Pericardium fibroblast (primary cell): ENCODE data around the gene USP26. TPM values are rescaled to one million over a fixed set of nuclear protein-coding genes. Genes with fewer than 3 reads are reported as not detected.

Experiments
- total RNA-seq: library from RNA; depleted of rRNA; stranded (reverse); fragments of >200 nt; gene quantifications from 2 replicates; pipeline ENCODE4 v1.2.3, GENCODE V29; 2015

The USP26 gene
- total RNA-seq: not detected in 2 replicates

DNA sequence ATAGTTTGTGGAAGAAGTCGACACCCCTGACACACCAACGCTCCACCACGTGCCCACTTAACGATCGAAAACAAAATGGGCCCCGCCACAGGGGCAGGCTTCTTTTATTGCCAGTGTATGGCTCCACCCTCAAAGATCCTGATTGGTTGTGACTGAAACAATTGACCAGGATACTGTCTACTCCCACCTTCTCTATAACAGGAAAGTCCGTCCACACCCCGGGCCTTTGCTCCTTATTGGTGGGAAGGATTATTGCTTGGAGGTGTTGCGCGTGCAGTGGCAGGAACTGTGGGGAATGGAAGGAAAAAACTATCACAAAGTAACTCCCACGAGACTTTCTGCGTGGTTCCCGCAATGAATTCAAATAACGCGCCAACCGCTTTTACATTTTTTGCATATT lies at the start of gene USP26:
Gene USP26, minus strand, starts transcription at position 79 of the 400 bp plus-strand sequence. CDS start 68,889 bp downstream, outside the sequence.

Other genes starting within 250 kb of the USP26 start
- 0.09 TPM in 1 of 2 replicates, not detected in the other for gene HS6ST2, start 138.5 kb downstream of the USP26 start, total RNA-seq
- gene TFDP3, start 121.2 kb upstream of the USP26 start, total RNA-seq: not detected in 2 replicates